Central memory CD4-positive, alpha-beta T cell (primary cell): ENCODE results near the gene SPATS1.
"Not testable (repeated sequence)": the region's sequence is repeated elsewhere in the genome, so short reads cannot be mapped to it uniquely, and the experiment has no call there.

Experiments
- DNase-seq: peaks from one replicate; pipeline ENCODE4 v3.0.0; 2022

SPATS1 gene

DNA sequence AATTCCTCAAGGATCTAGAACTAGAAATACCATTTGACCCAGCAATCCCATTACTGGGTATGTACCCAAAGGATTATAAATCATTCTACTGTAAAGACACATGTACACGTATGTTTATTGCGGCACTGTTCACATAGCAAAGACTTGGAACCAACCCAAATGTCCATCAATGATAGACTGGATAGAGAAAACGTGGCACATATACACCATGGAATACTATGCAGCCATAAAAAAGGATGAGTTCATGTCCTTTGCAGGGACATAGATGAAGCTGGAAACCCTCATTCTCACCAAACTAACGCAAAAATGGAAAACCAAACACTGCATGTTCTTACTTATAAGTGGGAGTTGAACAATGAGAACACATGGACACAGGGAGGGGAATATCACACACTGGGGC, 4.4 kb downstream of the SPATS1 start:
- not testable (repeated sequence) for DNase-seq

DNA sequence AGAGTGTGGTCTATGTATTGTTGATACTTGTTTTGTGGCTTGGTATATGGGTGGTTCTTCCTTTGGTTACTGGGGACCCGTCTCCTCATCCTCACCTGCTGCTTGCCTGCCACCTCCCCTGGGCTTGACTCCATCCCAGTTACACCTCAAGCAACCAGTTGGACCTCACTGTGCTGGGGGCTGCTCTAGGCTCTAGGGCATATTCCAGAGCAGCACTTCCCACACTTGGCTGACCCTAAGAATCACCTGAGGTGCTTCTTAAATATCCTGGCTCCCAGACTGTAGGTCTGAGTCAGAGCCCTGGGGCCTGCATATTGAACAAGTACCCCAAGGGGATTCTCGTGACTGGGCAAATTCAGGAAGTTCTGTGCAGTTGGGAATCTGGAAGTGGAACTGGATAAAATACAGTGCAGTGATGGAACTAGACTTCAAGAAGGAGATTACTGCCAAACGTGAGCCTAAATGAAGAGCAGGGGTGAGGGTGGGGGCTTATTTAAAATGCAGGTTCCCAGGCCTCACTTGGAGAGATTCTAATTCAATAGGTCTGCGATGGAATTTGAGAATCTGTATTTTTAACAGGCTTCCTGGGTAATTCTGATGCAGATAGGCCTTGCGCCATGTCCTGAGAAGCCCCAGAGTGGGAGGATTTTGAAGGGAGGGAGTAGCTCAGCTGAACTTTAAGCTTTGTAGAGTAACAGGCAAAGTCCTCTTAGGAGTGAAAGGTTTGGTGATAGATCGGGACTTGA, 7.6 kb downstream of the SPATS1 start:
- DNase-seq, result no peak

DNA sequence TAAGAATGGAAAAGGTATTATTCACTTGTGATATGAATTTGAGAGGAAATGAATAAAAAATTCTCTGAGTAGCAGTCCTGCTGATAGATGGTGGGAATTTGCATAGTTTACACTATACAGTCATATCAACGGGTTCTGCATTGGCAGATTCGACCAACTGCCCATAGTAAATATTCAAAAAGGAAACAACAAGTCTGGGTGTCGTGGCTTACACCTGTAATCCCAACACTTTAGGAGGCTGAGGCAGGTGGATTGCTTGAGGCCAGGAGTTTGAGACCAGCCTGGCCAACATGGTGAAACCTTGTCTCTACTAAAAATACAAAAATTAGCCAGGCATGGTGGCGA, 8.2 kb downstream of the SPATS1 start:
- not testable (repeated sequence) for DNase-seq

DNA sequence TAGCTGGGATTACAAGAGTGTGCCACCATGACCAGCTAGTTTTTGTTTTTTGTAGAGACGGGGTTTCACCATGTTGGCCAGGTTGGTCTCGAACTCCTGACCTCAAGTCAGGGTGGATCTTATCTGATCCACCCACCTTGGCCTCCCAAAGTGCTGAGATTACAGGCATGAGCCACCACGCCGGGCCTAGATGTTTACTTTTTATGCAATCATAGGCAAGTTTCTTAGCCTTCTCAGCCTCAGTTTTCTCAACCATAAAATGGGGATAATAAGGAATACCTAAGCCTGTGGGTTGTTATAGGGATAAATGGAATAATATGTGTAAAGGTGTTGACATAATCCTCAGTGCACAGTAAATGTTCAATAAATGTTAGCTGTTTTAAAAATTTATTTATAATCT, 9.8 kb downstream of the SPATS1 start:
- no peak for DNase-seq

DNA sequence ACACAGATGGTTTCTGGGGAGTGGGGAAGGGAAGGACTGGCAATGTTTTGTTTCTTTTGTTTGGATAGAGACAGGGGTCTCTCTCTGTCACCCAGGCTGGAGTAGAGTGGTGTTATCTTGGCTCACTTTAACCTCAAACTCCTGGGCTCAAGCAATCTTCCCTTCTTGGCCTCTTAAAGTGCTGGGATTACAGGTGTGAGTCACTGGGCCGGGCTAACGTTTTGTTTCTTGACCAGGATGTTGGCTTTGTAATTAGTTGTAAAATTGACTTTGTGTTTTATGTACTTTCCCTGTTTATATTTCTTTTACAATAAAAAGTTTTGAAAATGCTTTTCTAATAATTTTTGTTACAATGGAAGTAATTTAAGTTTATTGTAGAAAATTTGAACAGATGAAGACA, 10.9 kb downstream of the SPATS1 start:
- no peak for DNase-seq

DNA sequence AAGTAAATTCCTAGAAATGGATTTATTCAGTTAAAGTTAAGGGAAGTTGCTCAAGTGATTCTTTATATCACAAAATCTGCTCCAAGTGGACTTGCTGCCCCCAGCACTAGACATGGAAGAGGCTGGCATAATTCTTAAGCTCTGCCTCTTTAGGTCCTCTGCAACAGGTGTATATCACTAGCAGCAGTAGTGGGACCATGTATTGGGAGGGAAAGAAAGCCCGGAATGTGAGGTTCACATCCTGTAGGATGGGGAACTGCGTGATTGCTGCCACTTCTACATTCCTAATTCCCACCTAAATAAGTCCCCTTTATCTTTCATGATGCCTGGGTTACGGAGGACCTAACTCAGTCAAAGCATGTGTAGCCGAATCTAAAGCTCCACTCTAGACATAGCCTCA, 13.2 kb downstream of the SPATS1 start:
- no peak for DNase-seq

DNA sequence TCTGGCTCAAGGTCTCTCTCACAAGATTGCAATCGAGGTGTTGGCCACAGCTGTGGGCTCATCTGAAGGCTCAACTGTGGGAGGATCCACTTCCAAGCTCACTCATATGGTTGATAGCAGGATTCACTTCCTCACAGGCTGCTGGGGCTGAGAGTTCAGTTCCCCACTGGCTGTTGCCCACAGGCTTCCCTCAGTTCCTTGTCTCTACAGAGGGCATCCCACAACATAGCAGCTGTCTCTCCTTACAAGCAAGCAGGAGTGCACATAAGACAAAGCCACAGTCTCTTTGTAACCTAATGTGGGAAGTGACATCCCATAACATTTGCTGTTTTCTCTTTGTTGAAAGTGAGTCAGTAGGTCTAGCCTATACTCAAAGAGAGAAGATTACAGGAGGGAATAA, 14.0 kb downstream of the SPATS1 start:
- DNase-seq, result no peak

DNA sequence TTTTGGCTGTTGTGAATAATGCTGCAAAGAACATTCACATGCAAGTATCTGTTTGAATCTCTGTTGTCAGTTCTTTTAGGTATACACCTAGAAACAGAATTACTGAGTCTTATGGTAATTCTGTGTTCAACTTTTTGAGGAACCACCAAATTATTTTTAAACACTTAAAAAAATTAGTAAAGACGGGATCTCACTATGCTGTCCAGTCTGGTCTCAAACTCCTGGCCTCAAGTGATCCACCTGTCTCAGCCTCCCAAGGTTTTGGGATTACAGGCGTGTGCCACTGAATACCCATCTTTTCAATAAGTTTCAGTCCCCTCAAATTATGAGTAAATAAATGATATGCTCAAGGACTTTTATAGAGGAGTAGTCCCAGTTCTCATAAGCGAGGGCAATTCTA, 17.5 kb downstream of the SPATS1 start:
- DNase-seq, result no peak

DNA sequence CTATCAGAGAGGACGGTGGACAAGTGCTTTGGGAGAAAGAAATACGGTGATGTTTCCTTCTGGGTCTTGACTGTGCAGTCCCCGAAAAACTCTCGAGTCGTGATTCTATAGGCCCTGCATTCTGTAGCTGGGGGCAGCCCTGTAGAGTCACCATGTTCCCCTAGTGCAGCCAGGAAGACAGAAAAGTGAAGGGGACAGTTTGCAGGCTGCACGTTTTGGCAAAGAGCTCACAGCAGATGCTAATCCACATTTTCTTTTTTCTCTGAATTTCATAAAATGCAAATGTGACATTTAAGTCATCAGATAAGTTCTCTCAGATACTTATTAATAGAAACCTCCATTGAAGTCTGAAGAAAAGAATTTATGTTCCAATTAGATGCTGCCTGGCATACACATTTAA, 19.5 kb downstream of the SPATS1 start:
- DNase-seq, result no peak

DNA sequence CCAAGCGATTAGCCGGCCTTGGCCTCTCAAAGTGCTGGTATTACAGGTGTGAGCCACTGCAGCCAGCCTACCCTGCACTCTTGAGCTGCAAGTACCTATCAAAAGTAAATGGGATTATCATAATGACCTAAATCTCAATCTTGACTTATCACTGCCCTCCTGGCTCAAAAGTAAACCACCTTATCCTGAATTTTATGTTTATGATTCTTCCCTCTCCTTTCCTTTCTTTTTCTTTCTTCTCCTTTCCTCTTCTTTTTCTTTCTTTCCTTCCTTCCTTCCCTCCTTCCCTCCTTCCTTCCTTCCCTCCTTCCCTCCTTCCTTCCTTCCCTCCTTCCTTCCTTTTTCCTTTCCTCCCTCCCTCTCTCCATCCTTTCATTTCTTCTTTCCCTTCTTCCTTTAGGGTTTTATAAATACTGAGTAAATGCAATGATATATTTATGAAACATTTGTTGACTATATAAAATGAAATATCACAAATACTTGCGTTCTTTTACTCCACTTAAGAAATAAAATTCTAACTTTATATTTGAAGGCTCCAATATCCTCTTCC, 21.0 kb downstream of the SPATS1 start:
- no peak for DNase-seq

DNA sequence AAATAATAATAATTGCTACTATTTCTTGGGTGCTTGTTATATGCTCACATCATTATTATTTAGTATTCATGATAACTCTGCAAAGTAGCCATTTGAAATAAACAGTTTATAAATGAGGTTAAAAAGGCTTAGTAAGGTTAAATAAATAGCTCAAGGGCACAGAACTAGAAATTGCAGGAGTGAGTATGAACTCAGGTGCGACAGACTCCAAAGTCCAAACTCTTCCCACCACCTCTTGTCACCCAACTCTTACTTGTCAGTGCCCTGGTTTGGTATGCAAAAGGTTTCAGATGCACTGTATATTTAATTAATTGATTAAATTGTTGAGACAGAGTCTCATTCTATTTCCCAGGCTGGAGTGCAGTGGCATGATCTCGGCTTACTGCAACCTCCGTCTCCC, 24.3 kb downstream of the SPATS1 start:
- no peak for DNase-seq

DNA sequence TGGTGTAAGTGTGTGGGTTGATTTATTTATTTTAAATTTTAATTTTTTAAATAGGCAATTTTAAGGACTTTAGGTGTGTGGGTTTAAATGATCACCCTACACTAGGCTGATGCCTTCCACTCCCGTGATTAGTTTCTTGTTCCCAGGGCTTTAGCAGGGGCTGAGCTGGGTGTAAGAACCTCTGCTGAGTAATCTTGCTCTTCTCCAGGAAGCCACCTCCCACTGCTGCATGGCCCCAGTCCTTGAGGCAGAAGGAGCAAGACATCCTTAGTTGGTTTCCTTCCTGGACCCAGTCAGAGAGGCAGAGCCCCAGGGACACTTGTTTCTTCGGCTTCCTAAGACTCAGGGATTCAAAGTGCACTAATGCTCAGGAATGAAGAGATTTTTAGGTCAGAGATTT, 25.2 kb downstream of the SPATS1 start:
- DNase-seq, result no peak

DNA sequence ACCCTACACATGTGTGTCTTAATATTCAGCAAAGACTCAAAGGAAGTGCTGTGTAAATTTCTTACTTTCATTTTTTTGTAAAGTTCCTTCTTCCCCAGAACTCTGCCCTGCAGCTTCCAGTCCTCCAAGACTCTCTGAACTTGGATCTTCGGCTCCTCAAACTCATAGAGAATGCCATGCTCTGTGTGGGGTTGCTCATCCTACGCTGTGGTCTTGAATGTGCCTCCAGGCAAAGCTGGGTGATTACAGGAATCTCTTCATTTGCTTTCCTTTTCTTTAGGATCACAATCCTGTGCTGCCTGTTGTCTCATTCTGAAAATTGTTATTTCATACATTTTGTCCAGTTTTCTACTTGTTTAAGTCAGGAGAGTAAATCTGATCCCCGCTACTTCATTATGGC, 30.6 kb downstream of the SPATS1 start:
- DNase-seq, result no peak

DNA sequence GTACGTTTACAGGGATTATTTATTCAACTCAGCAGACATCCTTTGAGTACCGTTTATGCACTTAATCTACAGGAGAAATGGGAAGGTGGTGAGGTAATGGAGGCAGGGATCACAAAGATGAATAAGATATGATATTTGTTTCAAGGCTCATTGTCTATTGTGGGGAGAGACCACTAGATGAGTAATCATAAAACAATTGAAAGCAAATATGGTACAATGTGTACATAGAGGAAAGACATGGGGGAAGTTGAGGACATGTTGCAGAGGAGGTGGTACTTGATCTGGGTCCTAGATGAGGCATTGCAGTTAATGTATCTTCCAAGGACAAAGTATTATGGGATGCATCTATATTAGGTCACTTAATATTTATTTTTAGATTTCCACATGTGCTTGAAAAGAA, 31.3 kb downstream of the SPATS1 start:
- DNase-seq, result no peak

DNA sequence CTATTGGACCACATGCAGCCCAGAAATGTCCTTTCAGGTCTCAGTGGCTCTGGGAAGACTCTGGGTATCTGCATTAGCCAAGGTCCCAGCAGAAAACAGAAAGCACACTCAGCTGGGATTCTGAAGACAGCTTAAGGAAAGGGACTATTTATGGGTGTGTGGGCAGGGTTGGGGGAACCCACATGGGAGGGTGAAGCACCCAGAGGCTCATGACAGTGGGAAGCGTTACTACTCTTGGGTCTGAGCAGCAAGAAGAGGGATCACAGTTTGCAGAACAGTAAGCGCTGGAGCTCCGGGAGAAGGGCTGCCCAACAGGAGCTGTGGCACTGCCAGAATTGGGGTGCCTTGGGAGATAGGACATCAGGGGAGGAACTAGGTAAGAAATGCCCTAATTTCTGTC, 32.6 kb downstream of the SPATS1 start:
- DNase-seq, result no peak

DNA sequence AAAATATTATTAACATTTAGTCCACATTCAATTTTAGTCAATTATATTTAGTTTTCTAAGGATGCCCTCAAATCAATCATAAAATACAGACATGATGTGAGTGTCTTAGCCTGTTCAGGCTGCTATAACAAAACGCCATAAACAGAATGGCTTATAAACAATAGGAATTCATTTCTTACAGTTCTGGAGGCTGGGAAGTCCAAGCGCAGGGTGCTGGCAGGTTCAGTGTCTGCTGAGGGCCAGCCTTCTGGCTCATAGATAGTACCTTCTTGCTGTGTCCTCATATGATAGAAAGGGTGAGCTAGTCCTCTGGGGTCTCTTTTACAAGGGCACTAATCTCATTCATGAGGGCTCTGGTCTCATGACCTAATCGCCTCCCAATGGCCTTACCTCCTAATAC, 35.0 kb downstream of the SPATS1 start:
- no peak for DNase-seq

DNA sequence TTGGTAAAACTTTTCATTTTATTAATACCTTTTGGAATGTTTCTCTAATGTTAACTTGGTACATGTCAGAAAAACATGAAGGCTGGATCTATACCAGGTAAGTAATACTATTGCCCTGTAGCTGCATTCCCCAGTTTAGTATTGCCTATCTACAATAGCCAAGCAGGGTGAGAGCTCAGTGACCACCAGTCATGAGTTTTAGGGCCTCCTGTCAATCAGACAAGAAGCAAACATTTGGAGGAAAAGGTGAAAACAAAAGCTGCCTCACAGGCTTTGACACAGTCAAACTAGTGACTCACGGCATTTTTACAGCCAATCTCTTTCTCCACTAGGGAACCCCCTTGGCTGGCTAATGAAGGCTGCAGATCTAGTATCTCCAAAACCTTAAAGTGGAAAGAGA, 35.5 kb downstream of the SPATS1 start:
- DNase-seq, result no peak

DNA sequence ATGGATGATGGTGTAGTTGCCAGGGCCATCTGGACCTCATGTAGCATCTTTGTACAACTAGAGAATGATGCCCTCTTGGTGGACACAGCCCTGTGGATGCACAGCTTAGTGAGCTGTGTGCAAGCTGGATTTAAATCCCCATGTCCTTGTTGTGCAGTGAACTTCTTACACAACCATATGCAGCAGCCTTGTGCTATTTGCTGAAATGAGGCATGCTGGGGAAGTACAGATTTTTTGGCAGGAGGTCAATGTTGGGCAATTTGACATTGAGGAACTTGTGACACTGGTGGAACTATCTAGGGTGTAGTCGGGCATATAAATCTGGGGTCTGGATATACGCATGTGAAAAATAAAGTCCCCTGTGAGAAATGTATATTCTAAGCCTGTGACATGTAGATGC, 39.3 kb downstream of the SPATS1 start:
- no peak for DNase-seq

DNA sequence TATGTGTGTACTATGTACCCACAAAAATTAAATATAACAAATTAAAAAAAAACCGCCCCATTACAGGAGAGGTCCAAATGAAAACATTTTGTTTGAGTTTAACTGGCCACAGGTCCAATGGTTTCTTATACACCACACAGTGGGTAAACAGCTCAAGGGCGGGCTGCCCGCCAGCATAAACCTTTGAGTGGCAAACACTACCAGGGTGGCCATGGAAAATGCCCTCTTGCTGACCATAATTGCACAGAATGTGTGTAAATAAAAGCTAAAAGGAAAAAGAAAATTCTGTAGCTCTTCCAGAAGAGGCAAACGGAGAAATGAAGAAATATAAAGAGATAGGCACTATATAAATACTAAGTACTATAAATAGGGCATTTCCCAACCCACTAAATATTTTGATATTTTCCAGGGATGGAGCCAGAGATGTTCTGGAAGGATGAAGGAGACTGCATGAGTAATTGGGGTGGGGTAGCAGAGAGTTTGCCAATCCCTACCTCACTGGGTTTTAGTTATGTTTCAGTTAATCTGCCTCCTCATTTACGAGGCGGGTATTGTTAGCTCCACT, 44.0 kb downstream of the SPATS1 start:
- DNase-seq, result no peak

DNA sequence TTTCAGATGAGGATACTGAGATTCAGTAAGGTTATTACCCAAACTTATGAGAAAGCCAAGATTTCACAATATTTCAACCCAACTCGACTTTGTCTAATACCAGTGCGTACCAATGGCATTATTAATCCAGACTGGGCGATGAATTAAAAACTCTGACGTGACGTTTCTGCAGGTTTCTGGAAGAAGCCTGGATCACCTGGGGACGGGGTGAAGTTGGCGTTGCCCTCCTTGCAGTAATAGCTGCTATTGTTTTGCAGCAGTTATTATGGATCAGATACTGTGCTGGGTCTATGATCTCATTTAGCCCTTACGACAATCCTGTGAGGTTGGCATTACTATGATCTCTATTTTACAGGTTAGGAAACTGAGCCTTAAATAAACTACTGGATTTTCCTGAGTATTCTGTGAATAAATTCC, 44.5 kb downstream of the SPATS1 start:
- no peak for DNase-seq

DNA sequence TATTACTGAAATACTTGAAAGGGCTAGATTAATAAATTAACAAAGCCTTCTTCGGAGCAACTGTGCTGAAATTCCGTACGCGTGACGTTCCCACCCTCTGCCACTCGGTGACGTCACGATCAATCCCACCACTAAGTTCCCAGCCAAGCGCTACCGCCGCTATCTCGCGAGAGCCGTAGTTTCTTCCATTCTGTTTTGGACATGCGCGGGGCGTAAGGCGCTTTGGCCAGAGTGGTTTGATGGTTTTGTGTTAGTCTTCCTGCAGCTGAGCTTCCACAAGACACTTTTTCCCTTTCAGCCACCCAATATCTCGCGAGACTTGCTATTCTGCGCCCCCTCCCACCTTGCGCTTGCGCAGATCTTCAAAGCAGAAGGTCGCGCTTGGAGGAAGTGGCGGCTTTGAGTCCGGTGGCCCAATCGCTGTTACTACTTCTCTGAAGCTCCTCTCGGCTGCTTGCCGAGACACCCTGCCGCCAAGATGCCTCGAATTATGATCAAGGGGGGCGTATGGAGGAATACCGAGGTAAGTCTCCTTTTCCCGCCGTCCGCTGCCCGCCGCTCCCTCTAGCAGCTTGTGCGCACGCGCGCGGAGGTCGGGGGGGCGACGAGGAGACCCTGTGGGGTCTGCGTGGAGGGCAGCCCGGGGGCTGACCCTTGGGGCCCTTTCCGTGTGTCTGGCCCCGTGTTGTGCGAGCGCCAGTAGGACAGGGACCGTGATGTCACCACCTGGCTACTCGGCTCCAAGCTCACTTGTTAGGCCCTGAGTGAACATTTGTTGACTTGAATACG, 45.1 kb downstream of the SPATS1 start, which contains the start of gene CDC5L:
Gene CDC5L, plus strand, starts transcription at position 361 of the 789 bp plus-strand sequence. Its CDS starts 118 bp downstream, at position 479.
- peak; percentile 95 for DNase-seq

DNA sequence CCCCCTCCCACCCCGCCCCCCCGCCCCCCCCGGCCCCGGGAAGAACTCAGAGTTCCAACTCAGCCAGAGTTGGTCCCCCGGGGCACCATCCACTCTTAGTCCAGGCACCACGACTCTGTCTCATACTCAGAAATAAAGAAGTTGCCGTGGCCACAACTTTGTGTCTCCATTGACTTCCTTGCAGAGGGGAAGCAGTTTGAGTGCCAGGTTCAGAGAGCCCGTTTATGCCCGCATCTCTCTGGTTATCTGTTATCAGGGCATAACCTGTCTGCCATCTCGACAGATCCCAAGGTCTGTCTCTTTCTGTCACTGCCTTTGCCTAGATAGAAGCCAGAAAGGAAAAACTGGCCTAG, 45.7 kb downstream of the SPATS1 start:
- DNase-seq, result no peak

DNA sequence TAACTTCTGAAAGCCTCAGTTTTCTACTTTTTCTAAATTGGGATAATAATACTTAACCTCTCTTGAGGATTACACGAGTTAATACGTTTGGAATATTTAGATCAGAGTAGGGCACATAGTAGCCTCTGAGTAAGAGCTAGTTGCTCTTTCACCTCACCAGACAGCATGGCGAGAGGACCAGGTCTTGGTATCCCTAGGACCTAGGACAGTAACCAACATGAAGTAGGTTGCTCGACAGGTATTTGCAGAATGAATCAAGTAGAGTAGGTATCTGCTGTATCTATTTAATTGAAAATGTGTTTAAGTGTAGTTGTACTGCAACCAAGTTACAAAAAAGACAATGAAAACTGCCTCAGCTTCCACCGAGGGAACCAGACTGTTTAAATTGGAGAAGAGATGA, 46.4 kb downstream of the SPATS1 start:
- DNase-seq, result no peak

DNA sequence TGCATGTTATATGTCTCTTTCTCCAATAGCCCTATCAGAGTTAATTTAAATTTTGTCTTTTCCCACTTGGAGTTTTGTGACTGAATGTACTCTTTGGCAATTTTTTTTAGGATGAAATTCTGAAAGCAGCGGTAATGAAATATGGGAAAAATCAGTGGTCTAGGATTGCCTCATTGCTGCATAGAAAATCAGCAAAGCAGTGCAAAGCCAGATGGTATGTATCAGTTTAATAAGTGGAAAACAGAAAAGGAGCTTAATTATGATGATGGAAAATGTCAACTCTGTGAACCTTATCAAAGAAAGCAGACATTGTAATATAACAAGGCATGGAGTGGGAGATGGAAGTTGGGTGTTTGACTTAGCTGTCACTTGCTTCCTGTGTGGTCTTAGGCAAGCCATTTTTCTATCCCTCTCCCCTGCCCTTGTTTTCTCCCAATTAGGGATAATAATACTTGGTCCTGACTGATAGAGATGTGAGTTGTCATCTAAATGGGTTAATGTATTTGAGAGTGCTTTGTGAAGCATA, 47.8 kb downstream of the SPATS1 start:
- no peak for DNase-seq
